ENCODE results near the gene TRIM7.

- TF ChIP-seq, protein P1, sequence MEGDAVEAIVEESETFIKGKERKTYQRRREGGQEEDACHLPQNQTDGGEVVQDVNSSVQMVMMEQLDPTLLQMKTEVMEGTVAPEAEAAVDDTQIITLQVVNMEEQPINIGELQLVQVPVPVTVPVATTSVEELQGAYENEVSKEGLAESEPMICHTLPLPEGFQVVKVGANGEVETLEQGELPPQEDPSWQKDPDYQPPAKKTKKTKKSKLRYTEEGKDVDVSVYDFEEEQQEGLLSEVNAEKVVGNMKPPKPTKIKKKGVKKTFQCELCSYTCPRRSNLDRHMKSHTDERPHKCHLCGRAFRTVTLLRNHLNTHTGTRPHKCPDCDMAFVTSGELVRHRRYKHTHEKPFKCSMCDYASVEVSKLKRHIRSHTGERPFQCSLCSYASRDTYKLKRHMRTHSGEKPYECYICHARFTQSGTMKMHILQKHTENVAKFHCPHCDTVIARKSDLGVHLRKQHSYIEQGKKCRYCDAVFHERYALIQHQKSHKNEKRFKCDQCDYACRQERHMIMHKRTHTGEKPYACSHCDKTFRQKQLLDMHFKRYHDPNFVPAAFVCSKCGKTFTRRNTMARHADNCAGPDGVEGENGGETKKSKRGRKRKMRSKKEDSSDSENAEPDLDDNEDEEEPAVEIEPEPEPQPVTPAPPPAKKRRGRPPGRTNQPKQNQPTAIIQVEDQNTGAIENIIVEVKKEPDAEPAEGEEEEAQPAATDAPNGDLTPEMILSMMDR (optimal IDR thresholded peaks at IDR 0.05 in 1 of 3, IDR thresholded peaks at IDR 0.05 in 1 of 3, conservative IDR thresholded peaks at IDR 0.05 in 1 of 3; ENCODE audit: extremely low read depth in 1 of 3, insufficient read depth in 2 of 3, low read length in 3 of 3), result no peak
- no peak for TF ChIP-seq EZH2 (IDR thresholded peaks at IDR 0.05; ENCODE audit: low read length)
Observed at GRCh38 chr5:181204113-181204825, 727 bp downstream of the TRIM7 start.

All from keratinocyte (primary cell).